GM11168 (cell line): ENCODE data around the gene SLC9A9.

ENCODE experiments used
- in situ Hi-C: fragments of 300-500 bp; cut with MboI; formaldehyde crosslinking; loops from one replicate; pipeline ENCODE4 v1.12.0; 2022; ENCODE audit warnings: low sequenced_read_pairs; ENCODE audit not compliant: unreplicated experiment

SLC9A9 gene

GRCh38 chr3:143437405-143437804, 410.9 kb downstream of the SLC9A9 start:
- in situ Hi-C loops: loop anchor here (25.0 kb wide), 1 partner anchor 225 kb away; no protein-coding TSS in a partner anchor

DNA sequence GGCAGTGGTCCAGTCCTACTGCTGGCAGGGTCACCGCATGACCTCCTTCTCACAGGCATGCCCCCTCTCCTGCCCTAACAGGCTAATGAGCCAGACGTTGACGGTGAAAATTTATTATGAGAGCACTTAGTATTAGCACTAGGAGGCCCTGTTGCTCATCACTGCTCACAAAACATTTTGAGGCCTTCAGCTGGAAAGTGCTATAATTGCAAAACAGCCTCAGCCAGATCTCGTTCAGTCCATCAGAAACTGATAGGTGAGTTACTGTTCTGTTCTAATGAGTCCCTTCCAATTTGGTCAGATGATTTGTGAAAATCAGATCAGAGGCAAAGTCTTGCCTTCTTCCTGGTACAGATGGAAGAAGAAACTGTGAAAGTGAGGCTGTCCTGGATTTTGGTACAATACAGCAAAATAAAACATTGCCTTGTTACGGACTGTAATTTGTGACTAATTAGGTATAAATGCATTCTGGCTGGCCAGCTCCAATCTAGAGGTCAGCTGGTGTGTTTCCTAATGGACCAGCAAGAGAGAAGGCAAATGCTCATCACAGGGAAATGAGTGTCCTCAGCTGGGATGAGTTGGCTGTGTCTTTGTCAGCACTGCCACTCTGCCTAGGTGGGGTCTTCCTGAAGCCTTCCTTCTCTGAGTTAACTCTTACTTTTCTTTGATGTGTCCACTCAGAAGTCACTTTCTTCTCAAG, 411.9 kb downstream of the SLC9A9 start:
- in situ Hi-C loops: loop anchor here (25.0 kb wide), 1 partner anchor 226 kb away; no protein-coding TSS in a partner anchor

GRCh38 chr3:143433787-143434378, 414.4 kb downstream of the SLC9A9 start:
- in situ Hi-C loops: loop anchor here (25.0 kb wide), 1 partner anchor 228 kb away; no protein-coding TSS in a partner anchor

- in situ Hi-C loops: loop anchor here (25.0 kb wide), 1 partner anchor 231 kb away; no protein-coding TSS in a partner anchor
Measured at GRCh38 chr3:143431298-143431697, 417.0 kb downstream of the SLC9A9 start.

GRCh38 chr3:143430568-143430967, 417.7 kb downstream of the SLC9A9 start:
- in situ Hi-C loops: loop anchor here (25.0 kb wide), 1 partner anchor 232 kb away; no protein-coding TSS in a partner anchor

DNA sequence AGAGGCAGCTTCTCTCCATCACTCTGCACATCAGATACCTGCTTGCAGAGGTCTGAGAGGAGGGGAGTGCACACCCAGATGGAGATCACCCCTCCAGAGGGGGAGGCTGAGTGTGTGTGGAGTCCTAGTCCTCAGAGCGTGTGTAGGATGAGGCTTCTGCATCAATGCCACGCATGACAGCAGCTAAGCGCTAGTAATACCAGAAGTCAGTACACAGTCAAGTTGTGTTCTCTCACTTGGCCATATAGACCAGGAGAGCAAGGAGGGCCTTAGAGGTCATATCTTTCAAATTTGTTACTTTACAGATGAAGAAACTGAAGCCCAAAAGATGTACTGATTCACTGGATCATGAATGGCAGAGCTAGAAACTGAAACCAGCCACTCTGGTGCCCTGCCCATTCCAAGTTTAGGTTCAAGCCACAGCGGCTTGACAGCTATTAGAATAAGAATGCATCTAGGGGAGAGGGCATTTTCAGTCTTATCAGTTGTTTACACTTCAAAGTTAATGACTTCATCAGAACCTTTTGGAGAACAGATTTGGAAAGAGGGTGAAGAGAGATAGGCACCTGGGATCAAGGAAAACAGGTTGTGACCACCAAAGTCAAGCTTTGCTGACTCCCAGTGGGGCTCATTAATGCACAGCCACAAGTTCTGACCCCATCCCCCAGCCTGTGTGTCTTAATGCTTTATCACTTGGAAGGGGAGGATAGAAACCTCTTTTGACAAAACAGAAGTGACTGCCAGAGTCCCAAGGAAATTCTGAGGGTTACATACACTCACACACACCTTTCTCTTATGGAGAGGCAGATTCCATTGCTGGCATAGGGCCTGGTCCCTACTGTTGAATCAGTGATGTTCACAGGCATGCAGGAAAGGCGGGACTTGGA, 418.4 kb downstream of the SLC9A9 start:
- in situ Hi-C loops: loop anchor here (25.0 kb wide), 1 partner anchor 232 kb away; no protein-coding TSS in a partner anchor

DNA sequence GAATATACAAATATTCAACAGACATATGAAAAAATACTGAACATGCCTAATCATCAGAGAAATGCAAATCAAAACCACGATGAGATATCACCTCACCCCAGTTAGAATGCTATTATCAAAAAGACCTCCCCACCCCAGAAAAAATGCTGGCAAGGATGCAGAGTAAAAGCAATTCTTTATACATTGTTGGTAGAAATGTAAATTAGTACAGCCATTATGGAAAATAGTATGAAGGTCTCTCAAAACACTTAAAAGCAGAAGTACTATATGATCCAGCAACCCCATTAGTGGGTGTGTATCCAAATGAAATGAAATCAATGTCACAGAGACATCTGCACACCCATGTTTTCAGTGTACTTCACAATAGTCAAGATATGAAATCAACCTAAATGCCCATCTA, 420.0 kb downstream of the SLC9A9 start:
- in situ Hi-C loops: loop anchor here (25.0 kb wide), 1 partner anchor 234 kb away; no protein-coding TSS in a partner anchor

DNA sequence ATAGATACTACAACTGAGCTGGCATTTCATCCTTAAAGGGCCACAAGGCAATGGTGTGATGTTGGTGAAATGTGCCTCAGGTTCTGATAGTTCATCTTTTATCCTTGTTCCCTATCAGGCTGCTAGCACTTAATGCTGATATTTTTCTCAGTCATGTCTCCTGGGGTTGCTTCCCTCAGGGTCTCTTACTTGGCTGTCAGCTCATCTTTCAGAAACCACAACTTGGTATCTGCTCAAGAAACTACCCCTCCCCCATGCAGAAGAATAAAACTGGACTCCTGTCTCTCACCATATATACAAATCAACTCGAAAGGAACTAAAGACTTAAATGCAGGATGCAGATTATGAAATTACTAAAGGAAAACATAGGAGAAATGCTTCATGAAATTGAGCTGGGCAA, 420.6 kb downstream of the SLC9A9 start:
- in situ Hi-C loops: loop anchor here (25.0 kb wide), 1 partner anchor 235 kb away; no protein-coding TSS in a partner anchor

DNA sequence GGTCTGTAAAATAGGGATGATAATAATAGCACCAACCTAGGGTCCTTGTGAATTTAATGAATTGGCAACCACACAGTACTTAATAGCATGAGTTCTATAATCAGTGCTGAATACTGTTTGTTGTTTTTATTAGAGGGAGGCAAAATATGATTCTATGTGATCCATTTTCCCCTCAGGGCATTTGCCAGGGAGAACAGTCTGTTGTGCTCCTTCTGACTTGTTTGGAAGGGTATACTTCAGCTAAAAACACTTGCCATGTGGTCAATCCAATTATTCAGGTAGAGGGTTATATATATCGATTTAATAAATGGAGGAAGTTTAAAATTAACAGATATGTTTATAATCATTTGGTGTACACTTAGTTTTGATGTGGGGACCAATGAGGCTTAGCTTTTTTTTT, 423.4 kb downstream of the SLC9A9 start:
- in situ Hi-C loops: loop anchor here (25.0 kb wide), 1 partner anchor 237 kb away; no protein-coding TSS in a partner anchor

DNA sequence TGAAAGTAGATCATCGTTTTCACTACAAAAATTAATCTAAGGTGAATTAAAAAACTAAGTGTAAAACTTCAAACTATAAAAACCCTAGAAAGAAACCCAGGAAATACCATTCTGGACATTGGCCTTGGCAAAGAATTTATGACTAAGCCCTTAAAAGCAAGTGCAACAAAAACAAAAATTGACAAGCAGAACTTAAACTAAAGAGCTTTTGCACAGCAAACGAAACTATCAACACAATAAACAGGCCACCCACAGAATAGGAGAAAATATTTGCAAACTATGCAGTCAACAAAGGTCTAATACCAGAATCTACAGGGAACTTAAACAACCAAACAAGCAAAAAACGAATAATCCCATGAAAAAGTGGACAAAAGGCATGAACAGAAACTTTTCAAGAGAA, 426.7 kb downstream of the SLC9A9 start:
- in situ Hi-C loops: no loop called here

- in situ Hi-C loops: no loop called here
Measured at GRCh38 chr3:143419611-143420010, 428.7 kb downstream of the SLC9A9 start.

DNA sequence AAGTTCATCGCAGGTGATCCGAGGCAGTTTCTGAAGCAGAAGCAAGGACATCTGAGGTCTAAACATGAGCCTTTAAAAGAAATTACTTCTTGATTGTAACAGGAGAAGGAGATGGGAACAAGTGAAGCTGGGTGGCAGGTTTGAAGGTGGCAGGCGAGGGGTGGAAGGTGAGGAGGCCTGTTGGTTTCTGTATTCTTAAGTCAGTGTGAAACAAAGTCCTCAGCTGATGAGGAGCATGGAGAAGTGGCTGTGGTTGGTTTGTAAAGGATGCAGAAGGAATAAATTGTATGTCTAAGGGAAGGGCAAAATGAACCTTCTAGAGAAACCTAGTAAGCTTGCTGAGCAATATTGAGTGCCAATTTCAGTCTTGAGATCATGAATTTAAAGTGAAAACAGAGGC, 429.9 kb downstream of the SLC9A9 start:
- in situ Hi-C loops: no loop called here

GRCh38 chr3:143416229-143416628, 432.0 kb downstream of the SLC9A9 start:
- in situ Hi-C loops: no loop called here

GRCh38 chr3:143414571-143415253, 433.6 kb downstream of the SLC9A9 start:
- in situ Hi-C loops: no loop called here

DNA sequence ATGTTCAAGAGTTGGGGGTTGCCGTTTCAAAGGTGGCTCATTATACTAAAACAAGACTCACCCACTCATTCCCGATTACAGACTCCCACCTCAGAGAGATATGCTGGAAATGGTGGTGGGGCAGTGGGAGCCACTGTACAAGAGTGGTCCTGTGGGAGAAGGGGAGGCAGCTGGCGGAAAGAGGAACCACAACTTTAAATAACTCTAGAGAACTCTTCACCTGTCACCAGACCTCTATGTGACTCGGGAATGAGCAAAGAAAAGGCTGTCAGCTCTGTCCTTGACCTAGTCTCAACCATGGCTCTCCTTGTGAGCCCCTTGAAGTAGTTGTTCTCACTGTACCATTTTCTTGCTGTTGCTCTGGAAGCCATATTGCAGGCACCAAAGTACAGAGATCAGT, 434.9 kb downstream of the SLC9A9 start:
- in situ Hi-C loops: no loop called here

DNA sequence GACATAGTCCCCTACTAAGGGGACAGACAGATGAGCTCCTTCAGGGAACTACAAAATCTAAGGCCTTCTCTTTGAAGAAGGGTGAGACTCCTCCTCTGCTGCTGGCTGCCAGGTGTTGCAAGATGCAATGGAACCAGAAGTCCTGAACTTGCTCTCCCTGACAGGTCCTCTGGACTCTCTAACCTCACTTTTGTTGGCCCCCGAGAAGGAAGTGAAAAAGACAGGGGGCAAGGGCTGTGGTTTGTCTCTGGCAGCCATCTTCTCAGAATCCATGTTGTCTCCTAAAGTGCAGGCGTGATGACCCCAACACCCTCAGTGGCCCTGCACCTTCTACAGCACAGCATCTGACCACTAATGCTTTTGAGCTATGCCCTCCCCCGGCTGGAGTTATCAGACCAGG, 436.2 kb downstream of the SLC9A9 start:
- in situ Hi-C loops: no loop called here

- in situ Hi-C loops: no loop called here
Measured at GRCh38 chr3:143410259-143410658, 438.0 kb downstream of the SLC9A9 start.

- in situ Hi-C loops: no loop called here
Measured at GRCh38 chr3:143408771-143409170, 439.5 kb downstream of the SLC9A9 start.

DNA sequence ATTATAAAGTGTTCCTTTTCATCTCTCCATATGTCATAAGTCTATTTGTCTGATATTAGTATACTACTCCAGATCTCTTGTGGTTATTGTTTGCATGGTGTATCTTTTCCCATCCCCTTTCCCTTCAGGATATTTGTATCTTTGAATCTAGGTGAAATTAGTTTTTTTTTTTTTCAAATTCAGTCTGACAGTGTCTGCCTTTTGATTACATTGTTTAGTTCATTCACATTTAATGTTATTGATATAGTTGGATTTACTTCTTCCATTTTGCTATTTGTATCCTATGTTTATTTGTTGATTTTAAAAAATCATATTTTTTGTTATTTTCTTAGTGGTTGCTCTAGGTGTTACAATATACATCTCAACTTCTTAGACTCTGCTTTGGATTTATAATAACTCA, 445.7 kb downstream of the SLC9A9 start:
- in situ Hi-C loops: no loop called here

DNA sequence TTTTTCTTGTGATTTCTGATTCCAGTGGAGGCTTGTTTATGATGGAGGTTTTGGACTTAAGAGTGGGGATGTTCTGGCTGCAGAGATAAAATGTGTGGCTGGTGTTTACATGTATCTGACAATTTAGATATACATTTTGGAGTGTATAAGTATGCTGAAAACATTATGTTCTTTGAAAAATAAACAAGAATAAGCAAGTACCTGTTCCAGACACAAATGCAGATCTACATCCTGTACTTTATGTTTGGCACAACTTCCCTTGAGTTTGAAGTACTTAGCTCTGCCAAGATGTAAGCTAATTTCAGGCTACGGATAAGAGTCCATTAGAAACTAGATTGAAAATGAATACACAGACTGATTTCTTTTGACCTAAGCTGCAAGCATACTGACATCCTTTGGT, 451.5 kb downstream of the SLC9A9 start:
- in situ Hi-C loops: no loop called here
